K562 (cell line): ENCODE results near the gene MPIG6B. TPM values are rescaled to one million over a fixed set of nuclear protein-coding genes. Genes with fewer than 3 reads are reported as not detected.

ENCODE experiments used
- BCOR ChIP-seq: fragments of 450-650 bp; IDR thresholded peaks from 2 replicates; pipeline ENCODE4 v1.6.1; 2016
- BHLHE40 ChIP-seq: IDR thresholded peaks from 2 replicates; pipeline ENCODE4 v1.6.1; 2011; ENCODE audit warnings: low read length, improper control_type of control experiment
- DDX20 ChIP-seq: fragments of 450-650 bp; IDR thresholded peaks from 2 replicates; pipeline ENCODE4 v1.6.1; 2016; ENCODE audit warnings: missing genetic modification characterization, low read depth, mild to moderate bottlenecking, missing compliant biosample characterization, moderate library complexity
- EHMT2 ChIP-seq: fragments of 450-650 bp; IDR thresholded peaks from 2 replicates; pipeline ENCODE4 v1.6.1; 2018; ENCODE audit warnings: antibody characterized with exemption
- ELF2 ChIP-seq: fragments of 250-450 bp; sonication (Bioruptor Pico); IDR thresholded peaks from 2 replicates; pipeline ENCODE4 v1.5.0; 2021; ENCODE audit warnings: mild to moderate bottlenecking
- EWSR1 ChIP-seq: fragments of 450-650 bp; IDR thresholded peaks from 2 replicates; pipeline ENCODE4 v1.6.1; 2018; ENCODE audit warnings: borderline replicate concordance, mild to moderate bottlenecking, low read depth, moderate library complexity; ENCODE audit not compliant: partially characterized antibody
- FOXJ3 ChIP-seq: sonication (generic); formaldehyde crosslinking; IDR thresholded peaks from 2 replicates; pipeline ENCODE4 v1.4.0; 2020; ENCODE audit warnings: mild to moderate bottlenecking, missing genetic modification reagents
- FOXP1 ChIP-seq: sonication (generic); formaldehyde crosslinking; IDR thresholded peaks from 2 replicates; pipeline ENCODE4 v1.8.0; 2022; ENCODE audit warnings: mild to moderate bottlenecking, missing genetic modification reagents
- HSF4 ChIP-seq: fragments of 250-450 bp; sonication (Bioruptor Pico); IDR thresholded peaks from 2 replicates; pipeline ENCODE4 v2.1.2; 2022; ENCODE audit warnings: mild to moderate bottlenecking, moderate library complexity, borderline replicate concordance
- IFI16 ChIP-seq: fragments of 250-450 bp; sonication (Bioruptor Pico); IDR thresholded peaks from 2 replicates; pipeline ENCODE4 v2.1.2; 2022; ENCODE audit warnings: mild to moderate bottlenecking, inconsistent platforms
- LCOR ChIP-seq: sonication (generic); formaldehyde crosslinking; IDR thresholded peaks from 2 replicates; pipeline ENCODE4 v1.8.0; 2022; ENCODE audit warnings: mild to moderate bottlenecking, missing genetic modification reagents
- MEIS2 ChIP-seq: fragments of 450-650 bp; IDR thresholded peaks from 2 replicates; pipeline ENCODE4 v1.6.1; 2014; ENCODE audit warnings: mild to moderate bottlenecking; ENCODE audit not compliant: partially characterized antibody
- RBM22 ChIP-seq: fragments of 200-400 bp; formaldehyde crosslinking; IDR thresholded peaks from 2 replicates; pipeline ENCODE4 v1.6.1; 2018; ENCODE audit warnings: low read length, low read depth; ENCODE audit not compliant: poor library complexity, severe bottlenecking
- SAFB2 ChIP-seq: fragments of 200-400 bp; formaldehyde crosslinking; IDR thresholded peaks from 2 replicates; pipeline ENCODE4 v1.6.1; 2018; ENCODE audit warnings: borderline replicate concordance, low read length, low read depth, moderate library complexity; ENCODE audit not compliant: severe bottlenecking
- SMAD4 ChIP-seq: fragments of 250-450 bp; sonication (Bioruptor Pico); conservative IDR thresholded peaks from 2 replicates; pipeline ENCODE4 v1.8.0; 2021; ENCODE audit warnings: inconsistent platforms, mild to moderate bottlenecking, moderate library complexity
- TCF3 ChIP-seq: sonication (generic); formaldehyde crosslinking; IDR thresholded peaks from 2 replicates; pipeline ENCODE4 v1.4.0; 2020; ENCODE audit warnings: mild to moderate bottlenecking, missing genetic modification reagents
- ZNF239 ChIP-seq: fragments of 250-450 bp; sonication (Bioruptor Pico); IDR thresholded peaks from 2 replicates; pipeline ENCODE4 v1.4.0; 2020; ENCODE audit warnings: mild to moderate bottlenecking
- ZNF282 ChIP-seq: sonication (generic); formaldehyde crosslinking; IDR thresholded peaks from 2 replicates; pipeline ENCODE4 v1.8.1; 2023; ENCODE audit warnings: missing genetic modification reagents
- ZNF316 ChIP-seq: fragments of 450-650 bp; IDR thresholded peaks from 2 replicates; pipeline ENCODE4 v1.6.1; 2016
- ZNF57 ChIP-seq: fragments of 450-650 bp; formaldehyde crosslinking; IDR thresholded peaks from 2 replicates; pipeline ENCODE4 v1.4.0; 2020; ENCODE audit warnings: mild to moderate bottlenecking, moderate library complexity
- ZNF668 ChIP-seq: fragments of 250-450 bp; sonication (Bioruptor Pico); IDR thresholded peaks from 2 replicates; pipeline ENCODE4 v1.8.0; 2022; ENCODE audit warnings: mild to moderate bottlenecking, inconsistent platforms
- polyA plus RNA-seq, 8 experiments: library from polyadenylated mRNA; depleted of rRNA in 4 of 8; stranded (reverse) in 5 of 8; unstranded in 3 of 8; fragments of >200 nt; fragmentation: Nextera tagmentation in 2 of 8; fragmentation: Illumina TruSeq in 1 of 8; extraction: Ambion mirVana in 2 of 8; extraction: Trizol in 1 of 8; gene quantifications; 2 replicates each; pipeline versions ENCODE4 v1.2.1 to v1.2.3, GENCODE V29; 2011 to 2014; ENCODE audit warnings: inconsistent platforms in 1 of 8, missing spikeins in 1 of 8
- total RNA-seq, 7 experiments: library from RNA; depleted of rRNA in 6 of 7; stranded (reverse); fragments of >200 nt in 6 of 7; fragmentation: Illumina TruSeq in 2 of 7; extraction: Trizol in 2 of 7; gene quantifications; 2 replicates each; pipeline versions ENCODE4 v1.2.1 to v1.2.3, GENCODE V29; 2011 to 2021; ENCODE audit warnings: low replicate concordance in 1 of 7
- TF ChIP-seq, protein P1 (sequence below): fragments of 250-450 bp; sonication (Bioruptor Pico); IDR thresholded peaks from 2 replicates; pipeline ENCODE4 v1.9.0; 2021; ENCODE audit warnings: mild to moderate bottlenecking, inconsistent platforms
- TF ChIP-seq, protein P2 (sequence below), 2 experiments: fragments of 450-650 bp; IDR thresholded peaks; 2 replicates each; pipeline ENCODE4 v1.6.1; 2016
- TF ChIP-seq, protein P3 (sequence below): fragments of 250-450 bp; sonication (Bioruptor Pico); IDR thresholded peaks from 2 replicates; pipeline ENCODE4 v1.8.0; 2021; ENCODE audit warnings: mild to moderate bottlenecking, moderate library complexity
- TF ChIP-seq, protein P4 (sequence below): fragments of 450-650 bp; formaldehyde crosslinking; conservative IDR thresholded peaks from 2 replicates; pipeline ENCODE4 v1.4.0; 2022; ENCODE audit warnings: mild to moderate bottlenecking, missing genetic modification characterization

MPIG6B gene
- total and polyA plus RNA-seq, 9 of the 15 experiments (the other 6 are each of a cell fraction or from before 2014, with no cell fraction given), result 0.11 to 1.2 (median 0.28) TPM; not detected in 1

GRCh38 chr6:31750411-31751022, 27.3 kb downstream of the MPIG6B start (continued):
- TF ChIP-seq, protein P1, sequence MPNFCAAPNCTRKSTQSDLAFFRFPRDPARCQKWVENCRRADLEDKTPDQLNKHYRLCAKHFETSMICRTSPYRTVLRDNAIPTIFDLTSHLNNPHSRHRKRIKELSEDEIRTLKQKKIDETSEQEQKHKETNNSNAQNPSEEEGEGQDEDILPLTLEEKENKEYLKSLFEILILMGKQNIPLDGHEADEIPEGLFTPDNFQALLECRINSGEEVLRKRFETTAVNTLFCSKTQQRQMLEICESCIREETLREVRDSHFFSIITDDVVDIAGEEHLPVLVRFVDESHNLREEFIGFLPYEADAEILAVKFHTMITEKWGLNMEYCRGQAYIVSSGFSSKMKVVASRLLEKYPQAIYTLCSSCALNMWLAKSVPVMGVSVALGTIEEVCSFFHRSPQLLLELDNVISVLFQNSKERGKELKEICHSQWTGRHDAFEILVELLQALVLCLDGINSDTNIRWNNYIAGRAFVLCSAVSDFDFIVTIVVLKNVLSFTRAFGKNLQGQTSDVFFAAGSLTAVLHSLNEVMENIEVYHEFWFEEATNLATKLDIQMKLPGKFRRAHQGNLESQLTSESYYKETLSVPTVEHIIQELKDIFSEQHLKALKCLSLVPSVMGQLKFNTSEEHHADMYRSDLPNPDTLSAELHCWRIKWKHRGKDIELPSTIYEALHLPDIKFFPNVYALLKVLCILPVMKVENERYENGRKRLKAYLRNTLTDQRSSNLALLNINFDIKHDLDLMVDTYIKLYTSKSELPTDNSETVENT, result no peak
- TF ChIP-seq FOXP1 (CRISPR knock-in tag) (no peak), SMAD4 (CRISPR knock-in tag) (0 out of 2 replicates have a peak, but pooled peaks have one; percentile 34), ZNF282 (CRISPR knock-in tag) (no peak), EWSR1 (no peak), IFI16 (CRISPR knock-in tag) (no peak), BCOR (no peak), RBM22 (no peak), ZNF668 (CRISPR knock-in tag) (no peak), ZNF57 (CRISPR knock-in tag) (0 out of 2 replicates have a peak, but pooled peaks have one; percentile 52), ZNF316 (no peak), BHLHE40 (no peak), FOXJ3 (no peak), ELF2 (CRISPR knock-in tag) (no peak), EHMT2 (no peak), MEIS2 (no peak), TCF3 (no peak), LCOR (0 out of 2 replicates have a peak, but pooled peaks have one; percentile 39), ZNF239 (CRISPR knock-in tag) (no peak), DDX20 (tag) (no peak), HSF4 (CRISPR knock-in tag) (no peak), SAFB2 (no peak)
- TF ChIP-seq, protein P2, sequence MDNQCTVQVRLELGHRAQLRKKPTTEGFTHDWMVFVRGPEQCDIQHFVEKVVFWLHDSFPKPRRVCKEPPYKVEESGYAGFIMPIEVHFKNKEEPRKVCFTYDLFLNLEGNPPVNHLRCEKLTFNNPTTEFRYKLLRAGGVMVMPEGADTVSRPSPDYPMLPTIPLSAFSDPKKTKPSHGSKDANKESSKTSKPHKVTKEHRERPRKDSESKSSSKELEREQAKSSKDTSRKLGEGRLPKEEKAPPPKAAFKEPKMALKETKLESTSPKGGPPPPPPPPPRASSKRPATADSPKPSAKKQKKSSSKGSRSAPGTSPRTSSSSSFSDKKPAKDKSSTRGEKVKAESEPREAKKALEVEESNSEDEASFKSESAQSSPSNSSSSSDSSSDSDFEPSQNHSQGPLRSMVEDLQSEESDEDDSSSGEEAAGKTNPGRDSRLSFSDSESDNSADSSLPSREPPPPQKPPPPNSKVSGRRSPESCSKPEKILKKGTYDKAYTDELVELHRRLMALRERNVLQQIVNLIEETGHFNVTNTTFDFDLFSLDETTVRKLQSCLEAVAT (IDR thresholded peaks at IDR 0.05), result no peak
- TF ChIP-seq, protein P3, sequence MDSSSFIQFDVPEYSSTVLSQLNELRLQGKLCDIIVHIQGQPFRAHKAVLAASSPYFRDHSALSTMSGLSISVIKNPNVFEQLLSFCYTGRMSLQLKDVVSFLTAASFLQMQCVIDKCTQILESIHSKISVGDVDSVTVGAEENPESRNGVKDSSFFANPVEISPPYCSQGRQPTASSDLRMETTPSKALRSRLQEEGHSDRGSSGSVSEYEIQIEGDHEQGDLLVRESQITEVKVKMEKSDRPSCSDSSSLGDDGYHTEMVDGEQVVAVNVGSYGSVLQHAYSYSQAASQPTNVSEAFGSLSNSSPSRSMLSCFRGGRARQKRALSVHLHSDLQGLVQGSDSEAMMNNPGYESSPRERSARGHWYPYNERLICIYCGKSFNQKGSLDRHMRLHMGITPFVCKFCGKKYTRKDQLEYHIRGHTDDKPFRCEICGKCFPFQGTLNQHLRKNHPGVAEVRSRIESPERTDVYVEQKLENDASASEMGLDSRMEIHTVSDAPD (CRISPR knock-in tag), result no peak
- TF ChIP-seq, protein P4, sequence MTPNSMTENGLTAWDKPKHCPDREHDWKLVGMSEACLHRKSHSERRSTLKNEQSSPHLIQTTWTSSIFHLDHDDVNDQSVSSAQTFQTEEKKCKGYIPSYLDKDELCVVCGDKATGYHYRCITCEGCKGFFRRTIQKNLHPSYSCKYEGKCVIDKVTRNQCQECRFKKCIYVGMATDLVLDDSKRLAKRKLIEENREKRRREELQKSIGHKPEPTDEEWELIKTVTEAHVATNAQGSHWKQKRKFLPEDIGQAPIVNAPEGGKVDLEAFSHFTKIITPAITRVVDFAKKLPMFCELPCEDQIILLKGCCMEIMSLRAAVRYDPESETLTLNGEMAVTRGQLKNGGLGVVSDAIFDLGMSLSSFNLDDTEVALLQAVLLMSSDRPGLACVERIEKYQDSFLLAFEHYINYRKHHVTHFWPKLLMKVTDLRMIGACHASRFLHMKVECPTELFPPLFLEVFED (CRISPR knock-in tag), result no peak
